Fibroblast of mammary gland (primary cell): Measurements from ENCODE around the gene NFIC.

Source experiments
- DNase-seq: peaks from one replicate; pipeline ENCODE4 v3.0.0-alpha.2; 2010; ENCODE audit warnings: low read depth
- H3K4me3 ChIP-seq: 2 replicates; pipeline ENCODE4 v1.5.1; 2011; ENCODE audit warnings: low read depth, mild to moderate bottlenecking, low read length, moderate library complexity; ENCODE audit not compliant: control insufficient read depth
- CTCF ChIP-seq: conservative IDR thresholded peaks from 2 replicates; pipeline ENCODE4 v1.5.1; 2011; ENCODE audit warnings: low read depth, low read length, inconsistent platforms; ENCODE audit not compliant: control insufficient read depth, insufficient read depth

The NFIC gene

GRCh38 chr19:3510727-3511126 lies 144.3 kb downstream of the NFIC start:
- no peak for TF ChIP-seq CTCF
- no peak overlapping the region for H3K4me3 ChIP-seq
- DNase-seq: no peak

- no peak overlapping the region for H3K4me3 ChIP-seq
- no peak for DNase-seq
- TF ChIP-seq CTCF: no peak
These were observed 145.3 kb downstream of the NFIC start for GRCh38 chr19:3511506-3512251.

DNA sequence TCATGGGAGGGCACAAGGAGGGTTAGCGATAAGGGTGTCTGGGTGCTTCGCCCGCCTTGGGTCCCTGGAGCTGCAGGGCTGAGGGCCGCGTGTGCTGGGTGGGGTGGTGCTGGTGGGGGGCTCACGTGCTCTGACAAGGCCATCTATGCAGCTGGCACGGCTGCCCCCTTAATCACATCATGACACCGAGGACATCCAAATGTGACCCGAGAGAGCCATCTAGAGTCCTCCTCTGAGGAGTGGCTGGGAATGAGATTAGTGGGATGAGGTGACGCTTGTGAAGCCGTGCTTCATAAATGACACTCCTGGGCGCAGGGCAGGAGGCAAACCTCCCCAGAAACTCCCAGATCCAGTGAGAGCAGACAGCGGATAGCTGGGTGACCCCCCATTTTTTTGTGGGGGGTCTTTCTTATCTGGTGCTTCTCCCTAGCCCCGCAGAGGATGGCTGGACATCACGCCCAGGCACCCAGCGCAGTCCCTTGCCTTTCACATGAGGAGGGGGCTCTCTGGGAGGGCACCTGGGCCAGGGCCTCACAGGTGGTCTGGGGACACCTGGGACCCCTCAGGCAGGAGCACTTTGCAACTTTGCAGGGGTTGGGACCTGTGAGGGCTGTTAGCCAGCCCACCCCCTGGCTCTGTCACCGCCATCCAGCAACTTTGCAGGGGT lies 146.3 kb downstream of the NFIC start:
- no peak overlapping the region for H3K4me3 ChIP-seq
- TF ChIP-seq CTCF: no peak
- DNase-seq: no peak

DNA sequence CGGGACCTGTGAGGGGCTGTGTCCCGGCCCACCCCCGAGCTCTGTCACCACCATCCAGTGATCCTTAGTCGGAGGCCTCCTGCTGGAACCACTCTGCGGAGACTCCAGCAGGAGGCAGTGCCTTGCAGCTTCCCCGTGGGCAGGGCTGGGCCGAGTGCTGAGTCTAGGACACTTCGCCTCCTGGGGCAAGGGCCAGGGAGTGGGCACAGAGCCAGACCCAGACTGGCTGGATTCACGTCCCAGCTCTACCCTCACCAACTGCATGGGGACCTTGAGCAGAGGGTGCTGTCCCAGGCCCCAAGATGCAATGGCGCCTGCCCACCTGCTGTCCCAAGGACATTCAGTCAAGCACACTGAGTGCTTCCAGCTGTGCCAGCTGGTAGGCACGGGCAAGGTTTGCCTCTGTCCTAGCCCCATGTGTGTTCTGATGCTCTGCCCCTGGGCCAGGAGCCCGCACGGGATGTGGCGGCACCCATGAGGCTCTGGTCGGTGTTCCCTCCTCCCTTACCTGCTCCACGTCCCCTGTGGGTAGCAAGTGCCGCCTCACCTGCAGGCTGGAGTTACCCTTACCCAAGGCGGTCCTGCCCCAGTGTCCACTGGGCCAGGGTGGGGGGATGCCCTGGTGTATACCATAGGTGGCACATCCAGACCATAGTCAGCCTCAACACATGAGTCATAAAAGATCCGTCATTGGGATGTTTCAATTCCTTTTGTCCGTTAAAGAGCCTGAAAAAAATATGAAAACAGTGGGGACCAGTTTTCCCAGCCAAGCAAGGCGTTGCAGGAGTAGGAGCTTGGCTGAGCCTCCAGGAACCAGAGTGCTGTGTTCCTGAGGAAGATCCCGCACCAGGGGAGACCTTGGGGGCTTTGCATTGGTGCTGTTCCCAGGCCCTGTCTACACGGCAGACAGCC lies 147.1 kb downstream of the NFIC start:
- no peak overlapping the region for H3K4me3 ChIP-seq
- no peak for TF ChIP-seq CTCF
- DNase-seq: no peak

DNA sequence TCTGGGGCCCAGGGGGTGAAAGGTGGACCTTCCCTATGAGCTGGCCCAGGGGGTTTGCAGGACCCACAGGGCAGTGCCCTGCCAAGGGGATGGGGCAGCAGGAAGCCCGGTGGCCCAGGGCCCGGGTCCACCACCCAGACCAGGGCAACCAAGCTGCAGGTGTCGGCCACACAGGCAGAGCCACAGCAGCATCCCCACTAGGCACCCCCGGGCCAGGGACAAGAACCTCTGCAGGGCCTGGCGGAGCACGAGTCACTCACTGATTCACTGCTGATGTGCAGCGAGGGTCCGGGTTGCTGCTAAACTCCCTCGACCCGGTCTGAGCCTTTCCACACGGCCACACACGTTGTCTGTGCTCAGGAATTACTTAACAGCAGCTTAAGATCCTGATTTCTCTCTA lies 148.5 kb downstream of the NFIC start:
- peak; percentile 55 for DNase-seq
- TF ChIP-seq CTCF: no peak
- no peak overlapping the region for H3K4me3 ChIP-seq

GRCh38 chr19:3515891-3516422 lies 149.6 kb downstream of the NFIC start:
- peak; percentile 37 for DNase-seq
- H3K4me3 ChIP-seq: no peak overlapping the region
- no peak for TF ChIP-seq CTCF
